Measurements from ENCODE around the gene SNAP47. TPM values are rescaled to one million over a fixed set of nuclear protein-coding genes. Genes with fewer than 3 reads are reported as not detected.

SNAP47 gene
- total and polyA plus RNA-seq, 5 donors, result 43.1 to 91.8 (median 63.3) TPM

DNA sequence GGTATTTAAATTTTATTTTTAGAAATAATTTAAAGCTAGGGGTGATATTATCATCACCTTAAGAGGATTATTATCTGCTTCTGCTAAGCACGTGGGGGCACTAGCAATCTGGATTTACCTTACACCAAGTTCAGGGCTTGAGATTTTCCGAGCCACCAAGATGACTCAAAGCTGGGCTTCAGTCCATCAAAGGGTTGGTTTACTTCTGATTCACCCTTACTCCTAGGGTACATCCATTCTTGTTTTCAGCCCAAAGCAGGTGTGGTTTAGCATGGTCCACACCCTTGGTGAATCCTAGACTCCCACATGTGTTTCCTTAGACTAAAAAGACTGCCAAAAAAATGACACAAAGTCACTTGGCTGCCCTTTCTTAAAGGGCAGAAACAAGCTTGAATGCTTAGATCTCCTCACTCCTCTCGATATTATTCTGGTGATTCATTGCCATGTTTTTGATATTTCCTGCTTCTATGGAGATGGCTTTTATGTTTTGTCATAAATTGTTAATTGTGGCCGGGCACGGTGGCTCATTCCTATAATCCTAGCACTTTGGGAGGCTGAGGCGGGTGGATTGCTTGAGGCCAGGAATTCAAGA lies 70.5 kb downstream of the SNAP47 start:
- WGBS, result 67% methylated on average over 6 of the region's 6 CpGs
- Histone ChIP-seq H3K4me1 (ENCODE audit: control insufficient read depth, insufficient read depth, low read length) (no peaks in the 10 kb centered on the region), H3K27me3 (ENCODE audit: control insufficient read depth, insufficient read depth) (no peaks in the 10 kb centered on the region), H3K9me3 (ENCODE audit: control insufficient read depth, low read length) (peaks cover 1% of the 10 kb centered on the region), H3K27ac (ENCODE audit: low read length) (no peak overlapping the region), H3K4me3 (ENCODE audit: low read length) (no peak overlapping the region)
- ATAC-seq (no peak), DNase-seq (no peak)
- intact Hi-C loops (cut with DNase I), result no loop called here

GRCh38 chr1:227808566-227808965 lies 73.3 kb downstream of the SNAP47 start:
- ATAC-seq (no peak), DNase-seq (no peak)
- Histone ChIP-seq H3K27ac (ENCODE audit: low read length) (no peak overlapping the region), H3K4me1 (ENCODE audit: control insufficient read depth, insufficient read depth, low read length) (no peaks in the 10 kb centered on the region), H3K4me3 (ENCODE audit: low read length) (no peak overlapping the region), H3K9me3 (ENCODE audit: control insufficient read depth, low read length) (peaks cover 1% of the 10 kb centered on the region), H3K27me3 (ENCODE audit: control insufficient read depth, insufficient read depth) (no peaks in the 10 kb centered on the region)
- intact Hi-C loops (cut with DNase I), result no loop called here
- WGBS, result 68% methylated on average over 1 of the region's 1 CpG

DNA sequence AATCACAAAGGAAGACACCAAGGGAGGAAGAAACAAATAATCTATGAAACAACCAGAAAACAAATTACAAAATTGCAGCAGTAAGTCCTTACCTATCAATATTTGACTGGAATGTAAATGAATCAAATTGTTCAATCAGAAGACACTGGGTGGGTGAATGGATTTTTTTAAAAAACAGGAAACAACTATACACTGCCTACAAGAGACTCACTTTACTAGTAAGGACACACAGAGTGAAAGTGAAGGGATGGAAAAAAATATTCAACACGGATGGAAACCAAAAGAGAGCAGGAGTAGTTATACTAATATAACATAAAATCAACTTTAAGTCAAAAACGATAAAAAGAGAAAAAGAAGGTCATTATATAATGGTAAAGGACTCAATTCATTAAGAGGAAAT lies 73.8 kb downstream of the SNAP47 start:
- 87% methylated on average over 2 of the region's 2 CpGs for WGBS
- ATAC-seq (no peak), DNase-seq (no peak)
- no peak overlapping the region for H3K27ac ChIP-seq (ENCODE audit: low read length)
- H3K4me3 ChIP-seq (ENCODE audit: low read length), result no peak overlapping the region
- intact Hi-C loops (cut with DNase I), result no loop called here
- H3K9me3 ChIP-seq (ENCODE audit: control insufficient read depth, low read length), result peaks cover 1% of the 10 kb centered on the region
- no peaks in the 10 kb centered on the region for H3K4me1 ChIP-seq (ENCODE audit: control insufficient read depth, insufficient read depth, low read length)
- no peaks in the 10 kb centered on the region for H3K27me3 ChIP-seq (ENCODE audit: control insufficient read depth, insufficient read depth)

GRCh38 chr1:227813962-227814361 lies 78.7 kb downstream of the SNAP47 start:
- Histone ChIP-seq H3K4me3 (ENCODE audit: low read length) (no peak overlapping the region), H3K27me3 (ENCODE audit: control insufficient read depth, insufficient read depth) (no peaks in the 10 kb centered on the region), H3K9me3 (ENCODE audit: control insufficient read depth, low read length) (no peaks in the 10 kb centered on the region), H3K4me1 (ENCODE audit: control insufficient read depth, insufficient read depth, low read length) (no peaks in the 10 kb centered on the region), H3K27ac (ENCODE audit: low read length) (no peak overlapping the region)
- DNase-seq, result no peak
- no peak for ATAC-seq
- intact Hi-C loops (cut with DNase I), result no loop called here
- 96% methylated on average over 2 of the region's 2 CpGs for WGBS

DNA sequence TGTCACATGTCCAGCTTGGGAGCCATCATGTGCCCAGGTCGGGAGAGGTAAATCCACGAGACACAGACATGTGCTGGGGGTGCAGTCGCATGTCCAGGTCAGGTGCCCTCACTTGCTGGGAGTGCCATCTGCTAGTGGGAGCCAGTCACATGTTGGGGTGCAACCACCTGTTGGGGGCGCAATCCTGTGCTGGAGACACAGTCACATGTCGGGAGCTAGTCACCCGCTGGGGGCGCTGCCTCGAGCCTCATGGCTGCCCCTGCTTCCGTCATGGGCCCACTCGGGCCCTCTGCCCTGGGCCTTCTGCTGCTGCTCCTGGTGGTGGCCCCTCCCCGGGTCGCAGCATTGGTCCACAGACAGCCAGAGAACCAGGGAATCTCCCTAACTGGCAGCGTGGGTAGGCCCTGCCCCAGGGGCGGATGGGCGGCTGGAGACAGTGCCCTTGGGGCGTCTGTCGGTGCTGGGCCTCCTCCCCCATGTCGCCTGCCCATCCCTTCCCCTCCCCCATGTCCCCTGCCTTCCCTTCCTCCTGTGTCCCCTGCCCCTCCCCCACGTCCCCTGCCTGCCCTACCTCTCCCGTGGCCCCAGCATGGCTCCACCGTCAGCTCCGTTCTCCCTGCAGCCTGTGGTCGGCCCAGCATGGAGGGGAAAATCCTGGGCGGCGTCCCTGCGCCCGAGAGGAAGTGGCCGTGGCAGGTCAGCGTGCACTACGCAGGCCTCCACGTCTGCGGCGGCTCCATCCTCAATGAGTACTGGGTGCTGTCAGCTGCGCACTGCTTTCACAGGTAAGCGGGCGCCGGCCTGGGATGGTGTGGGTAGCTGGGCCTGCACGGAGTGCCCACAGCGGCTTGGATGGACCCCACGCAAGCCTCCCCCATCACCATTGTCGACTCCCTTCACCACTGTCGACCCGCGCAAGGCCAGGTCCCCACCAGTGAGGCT lies 80.5 kb downstream of the SNAP47 start, which contains the start of gene PRSS38:
PRSS38 (plus strand) TSS at position 208 of the 942 bp plus-strand sequence; CDS start at position 250, 42 bp downstream.
- H3K9me3 ChIP-seq (ENCODE audit: control insufficient read depth, low read length), result no peaks in the 10 kb centered on the region
- H3K4me1 ChIP-seq (ENCODE audit: control insufficient read depth, insufficient read depth, low read length), result no peaks in the 10 kb centered on the region
- H3K27me3 ChIP-seq (ENCODE audit: control insufficient read depth, insufficient read depth), result no peaks in the 10 kb centered on the region
- DNase-seq, result no peak
- ATAC-seq, result peak in 1 of 2 donors; percentile 29
- intact Hi-C loops (cut with DNase I), result no loop called here
- H3K27ac ChIP-seq (ENCODE audit: low read length), result no peak within 1 kb of the TSS
- no peak within 1 kb of the TSS for H3K4me3 ChIP-seq (ENCODE audit: low read length)
- WGBS, result 94% methylated on average over 44 of the region's 44 CpGs

- no peak overlapping the region for H3K27ac ChIP-seq (ENCODE audit: low read length)
- ATAC-seq, result no peak
- 90% methylated on average over 16 of the region's 16 CpGs for WGBS
These were observed 81.7 kb downstream of the SNAP47 start for GRCh38 chr1:227816750-227817446.

GRCh38 chr1:227823537-227823936 lies 88.3 kb downstream of the SNAP47 start:
- Histone ChIP-seq H3K27me3 (ENCODE audit: control insufficient read depth, insufficient read depth) (no peaks in the 10 kb centered on the region), H3K4me3 (ENCODE audit: low read length) (no peak overlapping the region), H3K27ac (ENCODE audit: low read length) (no peak overlapping the region), H3K4me1 (ENCODE audit: control insufficient read depth, insufficient read depth, low read length) (no peaks in the 10 kb centered on the region), H3K9me3 (ENCODE audit: control insufficient read depth, low read length) (peaks cover 2% of the 10 kb centered on the region)
- DNase-seq (no peak), ATAC-seq (no peak)
- intact Hi-C loops (cut with DNase I), result no loop called here
- 80% methylated on average over 1 of the region's 1 CpG for WGBS

More at GRCh38 chr1:227816750-227817446, 81.7 kb downstream of the SNAP47 start:
- Histone ChIP-seq H3K4me3 (ENCODE audit: low read length) (no peak overlapping the region), H3K27me3 (ENCODE audit: control insufficient read depth, insufficient read depth) (no peaks in the 10 kb centered on the region), H3K4me1 (ENCODE audit: control insufficient read depth, insufficient read depth, low read length) (no peaks in the 10 kb centered on the region), H3K9me3 (ENCODE audit: control insufficient read depth, low read length) (no peaks in the 10 kb centered on the region)
- no peak for DNase-seq
- intact Hi-C loops (cut with DNase I), result no loop called here

- Histone ChIP-seq H3K27me3 (ENCODE audit: control insufficient read depth, insufficient read depth) (no peaks in the 10 kb centered on the region), H3K4me1 (ENCODE audit: control insufficient read depth, insufficient read depth, low read length) (no peaks in the 10 kb centered on the region), H3K4me3 (ENCODE audit: low read length) (no peak overlapping the region), H3K9me3 (ENCODE audit: control insufficient read depth, low read length) (peaks cover 2% of the 10 kb centered on the region), H3K27ac (ENCODE audit: low read length) (no peak overlapping the region)
- DNase-seq (no peak), ATAC-seq (no peak)
- intact Hi-C loops (cut with DNase I), result no loop called here
- WGBS, result 44% methylated on average over 2 of the region's 2 CpGs
These were observed 89.0 kb downstream of the SNAP47 start for GRCh38 chr1:227824204-227824603.

DNA sequence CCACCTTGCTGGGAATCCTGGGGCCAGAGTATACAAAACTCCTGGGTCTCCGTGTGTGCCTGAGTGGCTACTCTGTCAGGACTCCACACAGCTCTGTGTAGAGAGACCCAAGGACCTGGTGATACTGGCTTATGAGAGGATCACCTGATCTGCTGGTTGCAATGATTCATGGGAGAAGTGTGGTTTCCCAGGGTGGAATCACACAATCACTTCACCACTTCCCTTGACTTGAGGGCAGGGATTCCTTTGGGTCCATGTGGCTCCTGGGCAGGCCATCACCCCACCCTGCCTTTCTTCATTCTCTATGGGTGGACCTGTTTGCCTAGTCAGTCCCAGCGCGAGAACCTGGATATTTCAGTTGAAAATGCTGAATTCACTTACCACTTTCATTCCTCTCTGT lies 93.6 kb downstream of the SNAP47 start:
- ATAC-seq (no peak), DNase-seq (no peak)
- intact Hi-C loops (cut with DNase I), result no loop called here
- Histone ChIP-seq H3K27ac (ENCODE audit: low read length) (no peak overlapping the region), H3K27me3 (ENCODE audit: control insufficient read depth, insufficient read depth) (no peaks in the 10 kb centered on the region), H3K4me1 (ENCODE audit: control insufficient read depth, insufficient read depth, low read length) (no peaks in the 10 kb centered on the region), H3K4me3 (ENCODE audit: low read length) (no peak overlapping the region), H3K9me3 (ENCODE audit: control insufficient read depth, low read length) (no peaks in the 10 kb centered on the region)
- 83% methylated on average over 3 of the region's 3 CpGs for WGBS
